Measurements from ENCODE around the gene TMEM150A.
"Not testable (repeated sequence)": the region's sequence is repeated elsewhere in the genome, so short reads cannot be mapped to it uniquely, and the experiment has no call there.

- TF ChIP-seq CTCF (conservative IDR thresholded peaks at IDR 0.05; ENCODE audit: low read depth, low read length); BHLHE40 (IDR thresholded peaks at IDR 0.05; ENCODE audit: low read depth, low read length); POLR2A (IDR thresholded peaks at IDR 0.05; ENCODE audit: low read depth, low read length); CEBPB (IDR thresholded peaks at IDR 0.05; ENCODE audit: low read depth, low read length); ELK1 (IDR thresholded peaks at IDR 0.05; ENCODE audit: borderline replicate concordance, low read depth, low read length); MAZ (IDR thresholded peaks at IDR 0.05; ENCODE audit: borderline replicate concordance, low read depth, low read length); RAD21 (IDR thresholded peaks at IDR 0.05; ENCODE audit: low read length): not testable (repeated sequence)
Observed at GRCh38 chr2:85614757-85615156, 12.3 kb upstream of the TMEM150A start.

All from IMR-90 (cell line).